Measurements from ENCODE around the gene ADGRV1. TPM values are rescaled to one million over a fixed set of nuclear protein-coding genes. Genes with fewer than 3 reads are reported as not detected.
"Not testable (repeated sequence)": the region's sequence is repeated elsewhere in the genome, so short reads cannot be mapped to it uniquely, and the experiment has no call there.

ADGRV1 gene
- total RNA-seq, 1 experiment from 2014 or later: 64.8 TPM

- not testable (repeated sequence) for H2BK120ac ChIP-seq (ENCODE audit: low read depth, low read length, poor library complexity, severe bottlenecking); H2BK5ac ChIP-seq (ENCODE audit: insufficient read length, low read length); H2AK5ac ChIP-seq (ENCODE audit: insufficient read length, low read length); H2AFZ ChIP-seq (ENCODE audit: low read length); H4K5ac ChIP-seq (ENCODE audit: insufficient read length, low read depth, low read length); H3K27me3 Mint-ChIP-seq (ENCODE audit: low read depth); H4K91ac ChIP-seq (ENCODE audit: insufficient read length, low read depth, low read length); H2BK20ac ChIP-seq (ENCODE audit: low read depth, low read length, poor library complexity, severe bottlenecking); H3K56ac ChIP-seq (ENCODE audit: insufficient read length, low read depth, low read length); H2BK12ac ChIP-seq (ENCODE audit: insufficient read length, low read depth, low read length); H3K18ac ChIP-seq (ENCODE audit: insufficient read length, low read depth, low read length); H3K4me1 ChIP-seq (ENCODE audit: insufficient read depth, low read length); H2BK15ac ChIP-seq (ENCODE audit: low read depth, low read length); H3T11ph ChIP-seq (ENCODE audit: low read length); H3K79me1 ChIP-seq (ENCODE audit: insufficient read depth, low read depth, low read length, poor library complexity, severe bottlenecking); H3K23me2 ChIP-seq (ENCODE audit: insufficient read length, low read depth, low read length, poor library complexity, severe bottlenecking); DNase-seq; H3K9me3 ChIP-seq (ENCODE audit: control insufficient read depth, low read depth, low read length); H3K23ac ChIP-seq (ENCODE audit: insufficient read length, low read depth, low read length); H3K79me2 ChIP-seq (ENCODE audit: insufficient read depth, low read length); H3K27me3 ChIP-seq (ENCODE audit: insufficient read depth, low read length); H4K8ac ChIP-seq (replicated peaks; ENCODE audit: insufficient read length, low read depth, low read length); H3K27ac ChIP-seq (ENCODE audit: insufficient read length, low read depth, low read length); H3K4me2 ChIP-seq (ENCODE audit: insufficient read depth, insufficient read length, low read length); H4K20me1 ChIP-seq (ENCODE audit: control insufficient read depth, insufficient read depth, insufficient read length); H3K4ac ChIP-seq (ENCODE audit: low read depth, low read length)
- Mint-ChIP-seq H3K4me3 (peak overlapping the region; percentile 93 to 94), H3K9me3 (peaks cover 7 to 14% of the 10 kb centered on the region in 2 experiments), H3K4me1 (peaks cover 21 to 36% of the 10 kb centered on the region in 2 experiments), H3K27ac (peak overlapping the region; percentile 99 to 100 (median 100)), H3K36me3 (ENCODE audit: insufficient read depth in 1 of 3, low read depth in 3 of 3) (peaks cover 6 to 12% (median 9%) of the 10 kb centered on the region in 3 experiments)
- Histone ChIP-seq H3K9ac (ENCODE audit: extremely low read depth, insufficient read length, low read length) (peak overlapping the region; percentile 91), H3K14ac (ENCODE audit: insufficient read depth, low read length) (peak overlapping the region; percentile 82; the same call in 1 of the 2 replicates)
- WGBS (ENCODE audit: extremely low coverage, insufficient read length, low lambda C conversion rate): no CpG with 5 or more reads among the region's 29 CpGs
These were observed 370.6 kb downstream of the ADGRV1 start for GRCh38 chr5:90929013-90929839.

Measured in H9 (cell line).